GM12873 (cell line): Measurements from ENCODE around the gene LPCAT2.

ENCODE experiments used
- TF ChIP-seq, protein P1 (sequence below): IDR thresholded peaks from 2 replicates; pipeline ENCODE4 v1.5.1; 2012; ENCODE audit warnings: low read depth, mild to moderate bottlenecking, moderate library complexity, low read length, control low read depth; ENCODE audit not compliant: insufficient read depth; ENCODE audit errors: missing control alignments

Gene LPCAT2

DNA sequence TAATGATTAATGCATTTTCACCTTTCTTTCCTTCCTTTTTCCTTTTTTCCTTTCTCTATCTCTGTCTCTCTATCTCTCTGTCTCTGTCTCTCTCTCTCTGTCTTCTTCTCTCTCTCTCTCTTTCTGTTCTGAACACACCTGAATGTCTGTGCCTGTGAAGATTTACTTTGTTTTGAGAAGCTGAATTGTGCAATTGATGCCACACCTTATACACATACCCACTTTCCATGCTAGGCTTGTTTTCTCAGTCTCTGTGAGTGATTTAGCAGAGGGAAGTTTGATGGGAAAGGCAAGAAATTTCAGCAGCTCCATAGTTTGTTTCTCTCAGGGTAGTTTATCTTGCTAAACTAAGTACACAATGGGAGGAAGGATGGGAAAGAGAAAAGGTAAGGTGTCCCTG lies 48.3 kb downstream of the LPCAT2 start:
- TF ChIP-seq, protein P1, sequence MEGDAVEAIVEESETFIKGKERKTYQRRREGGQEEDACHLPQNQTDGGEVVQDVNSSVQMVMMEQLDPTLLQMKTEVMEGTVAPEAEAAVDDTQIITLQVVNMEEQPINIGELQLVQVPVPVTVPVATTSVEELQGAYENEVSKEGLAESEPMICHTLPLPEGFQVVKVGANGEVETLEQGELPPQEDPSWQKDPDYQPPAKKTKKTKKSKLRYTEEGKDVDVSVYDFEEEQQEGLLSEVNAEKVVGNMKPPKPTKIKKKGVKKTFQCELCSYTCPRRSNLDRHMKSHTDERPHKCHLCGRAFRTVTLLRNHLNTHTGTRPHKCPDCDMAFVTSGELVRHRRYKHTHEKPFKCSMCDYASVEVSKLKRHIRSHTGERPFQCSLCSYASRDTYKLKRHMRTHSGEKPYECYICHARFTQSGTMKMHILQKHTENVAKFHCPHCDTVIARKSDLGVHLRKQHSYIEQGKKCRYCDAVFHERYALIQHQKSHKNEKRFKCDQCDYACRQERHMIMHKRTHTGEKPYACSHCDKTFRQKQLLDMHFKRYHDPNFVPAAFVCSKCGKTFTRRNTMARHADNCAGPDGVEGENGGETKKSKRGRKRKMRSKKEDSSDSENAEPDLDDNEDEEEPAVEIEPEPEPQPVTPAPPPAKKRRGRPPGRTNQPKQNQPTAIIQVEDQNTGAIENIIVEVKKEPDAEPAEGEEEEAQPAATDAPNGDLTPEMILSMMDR, result no peak

DNA sequence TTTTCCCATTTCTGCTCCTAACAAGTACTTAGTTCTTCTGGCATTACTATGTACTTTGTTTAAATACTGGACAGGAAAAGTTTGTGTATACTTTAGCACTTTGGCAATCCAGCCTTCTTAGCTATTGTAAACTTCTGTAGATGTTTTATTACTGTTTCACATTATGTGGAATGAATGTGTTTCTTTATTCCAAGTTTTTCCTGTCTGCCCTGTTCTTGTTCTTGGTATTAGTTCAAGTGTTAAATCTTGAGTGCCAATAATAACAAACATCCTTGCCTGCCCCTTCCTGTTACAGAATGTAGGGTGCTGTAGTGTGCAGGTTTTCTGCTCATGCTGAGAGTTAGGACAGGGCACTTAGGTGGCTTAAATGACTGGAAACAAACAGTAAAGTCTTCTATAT lies 50.4 kb downstream of the LPCAT2 start:
- TF ChIP-seq, protein P1, result no peak

DNA sequence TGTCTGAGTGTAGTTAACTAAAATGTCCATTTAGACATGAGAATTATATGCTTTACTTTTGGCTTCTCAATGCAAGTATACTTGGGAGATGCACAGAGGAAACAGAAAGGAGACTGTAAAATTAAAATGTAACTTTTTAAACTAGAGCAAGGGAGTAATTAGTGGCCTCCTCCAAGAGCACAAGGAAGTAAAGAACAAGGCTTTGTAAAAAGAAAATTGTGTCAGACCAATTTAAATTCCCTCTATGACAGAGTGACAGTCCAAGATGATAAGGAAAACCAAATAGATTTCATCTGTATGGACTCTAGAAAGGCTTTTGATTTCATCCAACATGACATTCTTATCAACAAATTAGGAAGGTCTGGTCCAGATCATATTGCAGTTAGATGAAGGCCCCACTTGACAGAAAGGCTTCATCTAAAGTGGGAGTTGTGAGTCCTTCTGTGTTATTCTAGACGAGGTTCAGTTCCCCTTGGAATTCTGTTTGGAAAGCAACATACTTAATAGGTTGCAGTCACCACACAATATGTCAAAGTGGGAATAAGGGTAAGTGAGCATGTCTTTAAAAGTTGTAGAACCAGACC lies 51.2 kb downstream of the LPCAT2 start:
- TF ChIP-seq, protein P1, result no peak

DNA sequence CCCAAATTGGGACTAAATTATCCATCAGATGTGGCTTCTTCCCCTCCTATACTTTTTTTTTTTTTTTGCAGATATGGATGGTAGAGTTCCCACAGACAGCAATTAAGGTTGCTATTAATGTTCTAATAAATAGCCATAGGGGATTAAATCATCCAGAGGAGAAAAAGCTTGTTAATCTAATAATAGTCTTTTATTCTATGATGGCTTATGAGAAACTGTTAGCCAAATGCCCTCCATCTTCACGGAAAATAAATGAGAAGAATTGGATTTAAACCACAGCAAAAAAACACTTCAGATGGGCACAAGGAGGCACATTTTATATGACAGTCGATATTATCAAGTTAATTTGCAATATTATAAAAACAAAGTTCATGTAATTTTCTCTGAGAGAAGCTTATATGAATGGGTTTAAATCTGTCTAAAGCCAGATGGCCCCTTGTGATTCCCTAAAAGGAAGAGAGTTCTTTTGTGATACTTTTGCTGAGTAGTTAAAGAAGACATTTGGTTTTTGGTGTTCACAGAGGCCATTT lies 52.5 kb downstream of the LPCAT2 start:
- TF ChIP-seq, protein P1, result no peak

DNA sequence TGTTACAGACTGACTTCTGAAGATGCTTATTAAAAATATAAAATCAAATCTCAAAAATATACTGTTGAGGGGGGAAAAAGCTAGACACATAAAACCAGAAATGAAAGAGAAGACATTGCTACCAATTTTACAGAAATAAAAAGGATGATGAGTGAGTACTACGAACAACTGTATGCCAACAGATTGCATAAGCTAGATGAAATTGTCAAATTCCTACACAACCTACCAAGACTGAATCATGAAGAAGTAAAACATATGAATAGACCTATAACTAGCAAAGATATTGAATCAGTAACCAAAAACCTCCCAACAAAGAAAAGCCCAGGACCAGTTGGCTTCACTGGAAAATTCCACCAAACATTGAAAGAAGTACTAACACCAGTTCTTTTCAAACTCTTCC lies 54.1 kb downstream of the LPCAT2 start:
- TF ChIP-seq, protein P1, result no peak

DNA sequence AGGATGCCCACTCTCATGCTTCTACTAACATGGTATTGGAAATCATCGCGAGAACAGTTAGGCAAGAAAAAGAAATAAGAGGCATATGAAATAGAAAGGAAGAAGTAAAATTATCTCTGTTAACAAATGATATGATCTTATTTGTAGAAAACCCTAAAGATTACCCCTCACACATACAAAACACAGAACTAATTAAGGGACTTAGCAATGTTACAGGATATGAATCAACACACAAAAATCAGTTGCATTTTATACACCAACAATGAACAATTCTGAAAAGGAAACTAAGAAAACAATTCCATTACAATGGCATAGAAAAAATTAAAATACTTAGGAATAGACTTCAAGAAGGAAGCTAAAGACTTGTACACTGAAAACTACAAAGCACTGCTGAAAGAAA lies 54.9 kb downstream of the LPCAT2 start:
- TF ChIP-seq, protein P1, result no peak

DNA sequence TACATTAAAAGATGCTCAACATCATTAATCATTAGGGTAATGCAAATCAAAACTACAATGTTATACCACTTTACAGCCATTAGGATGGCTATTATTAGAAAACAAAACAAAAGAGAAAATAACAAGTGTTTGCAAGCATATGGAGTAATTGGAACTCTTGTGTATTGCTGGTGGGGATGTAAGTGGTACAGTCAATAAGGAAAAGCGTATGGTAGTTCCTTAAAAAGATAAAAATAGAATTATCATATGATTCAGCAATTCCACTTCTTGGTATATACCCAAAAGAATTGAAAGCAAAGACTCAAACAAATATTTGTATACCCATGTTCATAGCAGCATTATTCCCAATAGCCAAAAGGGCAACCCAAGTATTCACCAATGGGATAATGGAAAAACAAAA lies 56.2 kb downstream of the LPCAT2 start:
- TF ChIP-seq, protein P1, result no peak
